GM12873 (cell line): Measurements from ENCODE around the gene MDH2.

ENCODE experiments used
- TF ChIP-seq, protein P1 (sequence below): IDR thresholded peaks from 2 replicates; pipeline ENCODE4 v1.5.1; 2012; ENCODE audit warnings: low read depth, mild to moderate bottlenecking, moderate library complexity, low read length, control low read depth; ENCODE audit not compliant: insufficient read depth; ENCODE audit errors: missing control alignments

The MDH2 gene

GRCh38 chr7:76080204-76080603 lies 32.3 kb downstream of the MDH2 start:
- TF ChIP-seq, protein P1, sequence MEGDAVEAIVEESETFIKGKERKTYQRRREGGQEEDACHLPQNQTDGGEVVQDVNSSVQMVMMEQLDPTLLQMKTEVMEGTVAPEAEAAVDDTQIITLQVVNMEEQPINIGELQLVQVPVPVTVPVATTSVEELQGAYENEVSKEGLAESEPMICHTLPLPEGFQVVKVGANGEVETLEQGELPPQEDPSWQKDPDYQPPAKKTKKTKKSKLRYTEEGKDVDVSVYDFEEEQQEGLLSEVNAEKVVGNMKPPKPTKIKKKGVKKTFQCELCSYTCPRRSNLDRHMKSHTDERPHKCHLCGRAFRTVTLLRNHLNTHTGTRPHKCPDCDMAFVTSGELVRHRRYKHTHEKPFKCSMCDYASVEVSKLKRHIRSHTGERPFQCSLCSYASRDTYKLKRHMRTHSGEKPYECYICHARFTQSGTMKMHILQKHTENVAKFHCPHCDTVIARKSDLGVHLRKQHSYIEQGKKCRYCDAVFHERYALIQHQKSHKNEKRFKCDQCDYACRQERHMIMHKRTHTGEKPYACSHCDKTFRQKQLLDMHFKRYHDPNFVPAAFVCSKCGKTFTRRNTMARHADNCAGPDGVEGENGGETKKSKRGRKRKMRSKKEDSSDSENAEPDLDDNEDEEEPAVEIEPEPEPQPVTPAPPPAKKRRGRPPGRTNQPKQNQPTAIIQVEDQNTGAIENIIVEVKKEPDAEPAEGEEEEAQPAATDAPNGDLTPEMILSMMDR = no peak

- TF ChIP-seq, protein P1 = no peak
These were observed 38.2 kb downstream of the MDH2 start for GRCh38 chr7:76086070-76086469.

DNA sequence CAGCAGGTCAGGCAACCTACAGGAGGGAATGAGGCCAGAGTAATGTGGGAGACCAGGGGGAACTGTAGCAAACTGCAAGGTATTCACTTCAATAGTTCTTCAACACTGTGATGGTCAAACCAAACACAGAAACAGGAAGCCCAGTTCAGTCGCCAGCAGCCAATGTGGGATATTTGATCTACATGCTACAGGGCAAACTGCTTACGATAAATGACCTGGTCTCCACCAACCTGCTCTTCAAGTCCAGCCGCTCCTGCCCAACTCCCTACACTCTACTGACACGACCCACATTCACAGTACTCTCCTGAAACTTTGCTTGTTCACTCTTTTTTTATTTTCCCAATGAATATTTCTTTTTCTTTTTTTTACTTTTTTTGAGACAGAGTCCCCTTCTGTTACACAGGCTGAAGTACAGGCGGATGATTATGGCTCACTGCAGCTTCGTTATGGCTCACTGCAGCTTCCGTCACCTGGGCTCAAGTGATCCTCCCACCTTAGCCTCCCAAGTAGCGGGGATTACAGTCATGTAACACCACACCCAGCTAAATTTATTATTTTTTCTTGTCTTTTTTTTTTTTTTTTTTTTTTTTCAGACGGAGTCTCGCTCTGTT lies 42.1 kb downstream of the MDH2 start:
- TF ChIP-seq, protein P1 = no peak

DNA sequence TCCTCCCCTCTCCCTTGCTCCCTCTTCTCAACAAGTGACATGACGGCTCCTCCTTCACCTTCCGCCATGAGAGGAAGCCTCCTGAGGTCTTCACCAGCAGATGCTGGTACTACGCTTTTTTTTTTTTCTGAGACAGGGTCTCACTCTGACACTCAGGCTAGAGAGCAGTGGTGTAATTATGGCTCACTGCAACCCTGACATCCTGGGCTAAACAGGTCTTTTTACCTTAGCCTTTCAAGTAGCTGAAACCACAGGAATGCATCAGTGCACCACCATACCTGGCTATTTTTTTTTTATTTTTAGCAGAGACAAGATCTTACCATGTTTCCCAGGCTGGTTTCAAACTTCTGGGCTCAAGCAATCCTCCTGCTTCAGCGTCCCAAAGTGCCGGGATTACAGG lies 43.6 kb downstream of the MDH2 start:
- TF ChIP-seq, protein P1 = no peak

- TF ChIP-seq, protein P1 = no peak
These were observed 48.0 kb downstream of the MDH2 start for GRCh38 chr7:76095908-76096307.

DNA sequence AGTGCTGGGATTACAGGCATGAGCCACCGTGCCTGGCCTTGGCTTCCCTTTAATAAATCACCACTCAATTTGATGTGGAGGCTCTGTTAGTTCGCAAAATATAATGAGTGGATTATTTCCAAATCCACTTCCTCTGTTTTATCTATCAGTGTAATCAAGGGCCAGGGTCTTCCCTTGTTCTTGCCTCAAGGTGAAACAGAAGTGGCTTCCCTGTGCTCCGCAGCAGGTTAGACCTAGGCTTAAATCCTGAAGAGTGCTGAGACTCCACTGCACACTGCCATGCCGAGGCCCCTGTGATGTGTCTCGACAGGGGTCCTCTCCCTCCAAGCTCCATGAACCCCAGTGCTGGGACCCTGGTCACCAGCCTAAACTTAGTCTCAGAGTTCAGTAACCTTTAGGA lies 59.0 kb downstream of the MDH2 start:
- TF ChIP-seq, protein P1 = no peak

DNA sequence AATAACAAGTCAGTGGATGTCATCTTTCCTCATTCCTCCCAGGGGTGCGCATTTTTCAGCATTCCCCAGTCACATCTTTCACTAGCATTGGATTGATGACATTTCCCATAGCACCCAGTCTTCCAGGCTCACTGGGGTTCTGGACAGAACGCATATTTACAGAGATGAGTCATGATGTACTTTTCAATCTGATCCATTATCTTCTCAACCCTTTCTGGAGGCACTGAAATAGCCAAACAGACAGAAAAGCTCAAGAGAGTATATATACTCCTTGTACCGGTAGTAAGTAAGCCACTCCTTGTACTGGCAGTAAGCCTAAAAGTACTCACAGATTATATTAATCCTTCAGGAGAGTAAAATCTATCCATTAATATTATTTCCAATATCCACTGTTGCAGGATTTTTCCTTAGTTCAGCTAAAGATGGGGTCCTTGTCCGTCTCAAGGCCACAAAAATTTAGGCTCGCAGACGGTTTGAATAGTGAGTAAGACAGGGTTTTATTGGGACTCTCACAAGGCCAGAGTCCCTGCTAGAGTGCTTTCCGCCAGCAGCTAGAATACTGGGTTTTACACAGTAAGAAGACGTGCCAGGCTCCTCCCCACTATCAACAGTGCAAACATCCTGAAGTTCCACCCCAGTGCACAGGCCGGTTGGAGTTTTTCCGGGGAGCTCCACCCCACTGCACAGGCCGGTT lies 60.8 kb downstream of the MDH2 start:
- TF ChIP-seq, protein P1 = no peak
